ENCODE results near the gene UBAP1L.
"Not testable (repeated sequence)": the region's sequence is repeated elsewhere in the genome, so short reads cannot be mapped to it uniquely, and the experiment has no call there.

UBAP1L gene

GRCh38 chr15:65077291-65077980, 37.6 kb downstream of the UBAP1L start:
- no peaks in the 10 kb centered on the region for H3K36me3 ChIP-seq (replicated peaks; ENCODE audit: insufficient read depth, low read length)
- no peak overlapping the region for H3K4me2 ChIP-seq (ENCODE audit: low read depth, low read length)
- no peaks in the 10 kb centered on the region for H4K20me1 ChIP-seq (ENCODE audit: insufficient read depth, low read length)
- no peak for DNase-seq
- H2AFZ ChIP-seq (ENCODE audit: low read length), result no peak overlapping the region
- H3F3A ChIP-seq (ENCODE audit: insufficient read depth, low read length), result no peaks in the 10 kb centered on the region
- no peaks in the 10 kb centered on the region for H3K4me1 ChIP-seq (ENCODE audit: low read length)
- H3K9me2 ChIP-seq (replicated peaks; ENCODE audit: insufficient read depth, low read length), result no peaks in the 10 kb centered on the region
- TF ChIP-seq EZH2phosphoT487 (IDR thresholded peaks at IDR 0.05; ENCODE audit: low read length) (no peak), EZH2 (optimal IDR thresholded peaks at IDR 0.05; ENCODE audit: low read depth, low read length) (no peak), CTCF (IDR thresholded peaks at IDR 0.05; ENCODE audit: low read length) (no peak)
- H3K27ac ChIP-seq (ENCODE audit: low read length), result no peak overlapping the region
- H3K9ac ChIP-seq (ENCODE audit: low read length), result no peak overlapping the region
- H3K79me2 ChIP-seq (ENCODE audit: low read length), result no peaks in the 10 kb centered on the region
- H3K27me3 ChIP-seq (replicated peaks; ENCODE audit: insufficient read depth, low read length), result no peaks in the 10 kb centered on the region
- H3K4me3 ChIP-seq (ENCODE audit: low read length), result no peak overlapping the region
- no peaks in the 10 kb centered on the region for H3K9me3 ChIP-seq (replicated peaks; ENCODE audit: insufficient read depth, low read length)

GRCh38 chr15:65076486-65077290, 38.3 kb downstream of the UBAP1L start, which contains the start of gene KBTBD13:
Gene KBTBD13, plus strand, starts transcription at chr15:65076746. Its CDS starts 70 bp downstream, at chr15:65076816.
- Histone ChIP-seq H3K4me2 (ENCODE audit: low read depth, low read length) (no peak within 1 kb of the TSS), H3K9me3 (replicated peaks; ENCODE audit: insufficient read depth, low read length) (no peaks in the 10 kb centered on the region), H3K4me1 (ENCODE audit: low read length) (no peaks in the 10 kb centered on the region), H3K4me3 (ENCODE audit: low read length) (no peak within 1 kb of the TSS), H3K9ac (ENCODE audit: low read length) (no peak within 1 kb of the TSS), H3K27me3 (replicated peaks; ENCODE audit: insufficient read depth, low read length) (no peaks in the 10 kb centered on the region), H3K9me2 (replicated peaks; ENCODE audit: insufficient read depth, low read length) (no peaks in the 10 kb centered on the region), H3K79me2 (ENCODE audit: low read length) (no peaks in the 10 kb centered on the region), H3F3A (ENCODE audit: insufficient read depth, low read length) (no peaks in the 10 kb centered on the region), H3K36me3 (replicated peaks; ENCODE audit: insufficient read depth, low read length) (no peaks in the 10 kb centered on the region), H2AFZ (ENCODE audit: low read length) (no peak within 1 kb of the TSS), H4K20me1 (ENCODE audit: insufficient read depth, low read length) (no peaks in the 10 kb centered on the region), H3K27ac (ENCODE audit: low read length) (no peak within 1 kb of the TSS)
- TF ChIP-seq CTCF (IDR thresholded peaks at IDR 0.05; ENCODE audit: low read length), result no peak
- no peak for TF ChIP-seq EZH2 (optimal IDR thresholded peaks at IDR 0.05; ENCODE audit: low read depth, low read length)
- TF ChIP-seq EZH2phosphoT487 (IDR thresholded peaks at IDR 0.05; ENCODE audit: low read length), result no peak
- DNase-seq, result no peak

- H3K4me3 ChIP-seq (ENCODE audit: low read length); H3K79me2 ChIP-seq (ENCODE audit: low read length); H3K9ac ChIP-seq (ENCODE audit: low read length); H3K9me2 ChIP-seq (replicated peaks; ENCODE audit: insufficient read depth, low read length); H4K20me1 ChIP-seq (ENCODE audit: insufficient read depth, low read length); H3K27ac ChIP-seq (ENCODE audit: low read length); H3K27me3 ChIP-seq (replicated peaks; ENCODE audit: insufficient read depth, low read length); H2AFZ ChIP-seq (ENCODE audit: low read length); H3K4me1 ChIP-seq (ENCODE audit: low read length); DNase-seq; H3K36me3 ChIP-seq (replicated peaks; ENCODE audit: insufficient read depth, low read length); H3K4me2 ChIP-seq (ENCODE audit: low read depth, low read length); H3K9me3 ChIP-seq (replicated peaks; ENCODE audit: insufficient read depth, low read length); H3F3A ChIP-seq (ENCODE audit: insufficient read depth, low read length): not testable (repeated sequence)
Observed at GRCh38 chr15:65075607-65076395, 39.2 kb downstream of the UBAP1L start.

- not testable (repeated sequence) for H3K27ac ChIP-seq (ENCODE audit: low read length); H3K27me3 ChIP-seq (replicated peaks; ENCODE audit: insufficient read depth, low read length); H3K79me2 ChIP-seq (ENCODE audit: low read length)
Observed at GRCh38 chr15:65074946-65075345, 40.1 kb downstream of the UBAP1L start.

More at GRCh38 chr15:65074946-65075345, 40.1 kb downstream of the UBAP1L start:
- H3K9me3 ChIP-seq (replicated peaks; ENCODE audit: insufficient read depth, low read length); DNase-seq; H2AFZ ChIP-seq (ENCODE audit: low read length); H3K4me3 ChIP-seq (ENCODE audit: low read length); H4K20me1 ChIP-seq (ENCODE audit: insufficient read depth, low read length); H3K9me2 ChIP-seq (replicated peaks; ENCODE audit: insufficient read depth, low read length); H3K4me1 ChIP-seq (ENCODE audit: low read length); H3K36me3 ChIP-seq (replicated peaks; ENCODE audit: insufficient read depth, low read length); H3K4me2 ChIP-seq (ENCODE audit: low read depth, low read length); H3K9ac ChIP-seq (ENCODE audit: low read length); H3F3A ChIP-seq (ENCODE audit: insufficient read depth, low read length): not testable (repeated sequence)
